K562 (cell line): ENCODE results near the gene S100A3.

ENCODE experiments used
- CEBPB ChIP-seq: fragments of 450-650 bp; IDR thresholded peaks from 2 replicates; pipeline ENCODE4 v1.6.1; 2016; ENCODE audit warnings: missing genetic modification characterization, missing compliant biosample characterization
- CTCF ChIP-seq, 3 experiments: IDR thresholded peaks in 2 of 3; conservative IDR thresholded peaks in 1 of 3; 2 replicates each; pipeline ENCODE4 v1.5.1; 2011 to 2012; ENCODE audit warnings: low read length in 3 of 3, mild to moderate bottlenecking in 3 of 3, control low read depth in 2 of 3, improper control_type of control experiment in 1 of 3, inconsistent platforms in 1 of 3, low read depth in 1 of 3, mixed read lengths in 1 of 3, moderate library complexity in 1 of 3; ENCODE audit not compliant: insufficient read depth in 2 of 3
- E2F6 ChIP-seq, 2 experiments: IDR thresholded peaks; 2 replicates each; pipeline ENCODE4 v1.6.1; 2011; ENCODE audit warnings: borderline replicate concordance in 1 of 2, control low read depth in 1 of 2, low read depth in 1 of 2, low read length in 1 of 2, mild to moderate bottlenecking in 1 of 2, mixed read lengths in 1 of 2, moderate library complexity in 1 of 2; ENCODE audit not compliant: insufficient read depth in 1 of 2, insufficient read length in 1 of 2, poor library complexity in 1 of 2, severe bottlenecking in 1 of 2; ENCODE audit errors: extremely low read depth in 1 of 2
- HNRNPH1 ChIP-seq: fragments of 200-400 bp; formaldehyde crosslinking; optimal IDR thresholded peaks from 2 replicates; pipeline ENCODE3; 2017; ENCODE audit warnings: low read depth, mild to moderate bottlenecking, low read length, moderate library complexity
- KLF10 ChIP-seq: fragments of 250-450 bp; sonication (Bioruptor Pico); IDR thresholded peaks from 2 replicates; pipeline ENCODE4 v1.6.1; 2021; ENCODE audit warnings: matching md5 sums
- LARP7 ChIP-seq: fragments of 450-650 bp; IDR thresholded peaks from 2 replicates; pipeline ENCODE4 v1.6.1; 2016
- MYC ChIP-seq, 2 experiments: fragments of 250-450 bp in 1 of 2; sonication (Bioruptor Pico) in 1 of 2; IDR thresholded peaks; 2 replicates each; pipeline versions ENCODE4 v1.5.1 to v1.6.1; 2012 to 2021; ENCODE audit warnings: low read depth in 2 of 2, borderline replicate concordance in 1 of 2, improper control_type of control experiment in 1 of 2, low read length in 1 of 2, mild to moderate bottlenecking in 1 of 2, moderate library complexity in 1 of 2
- NFYB ChIP-seq: IDR thresholded peaks from 2 replicates; pipeline ENCODE4 v1.6.1; 2011; ENCODE audit warnings: mild to moderate bottlenecking, moderate library complexity; ENCODE audit not compliant: insufficient read length; ENCODE audit errors: extremely low read depth
- POLR2AphosphoS5 ChIP-seq: IDR thresholded peaks from 2 replicates; pipeline ENCODE4 v1.6.1; 2011; ENCODE audit warnings: mild to moderate bottlenecking, low read depth, low read length, moderate library complexity; ENCODE audit not compliant: control insufficient read depth, insufficient read depth
- PRPF4 ChIP-seq: fragments of 200-400 bp; formaldehyde crosslinking; IDR thresholded peaks from one replicate; pipeline ENCODE4 v1.6.1; 2017; ENCODE audit warnings: low read length, low read depth, mild to moderate bottlenecking; ENCODE audit not compliant: insufficient read depth, poor library complexity, severe bottlenecking
- SP1 ChIP-seq: sonication (generic); formaldehyde crosslinking; IDR thresholded peaks from 2 replicates; pipeline ENCODE4 v1.8.1; 2022; ENCODE audit warnings: mild to moderate bottlenecking, missing genetic modification reagents
- ZFX ChIP-seq: sonication (generic); formaldehyde crosslinking; IDR thresholded peaks from 2 replicates; pipeline ENCODE4 v1.8.0; 2022; ENCODE audit warnings: mild to moderate bottlenecking, missing genetic modification reagents, moderate library complexity
- TF ChIP-seq, protein P1 (sequence below): sonication (generic); formaldehyde crosslinking; IDR thresholded peaks from 2 replicates; pipeline ENCODE4 v1.8.1; 2023; ENCODE audit warnings: mild to moderate bottlenecking, missing genetic modification reagents

- TF ChIP-seq NFYB (no peak), PRPF4 (no peak), LARP7 (no peak), CTCF (IDR thresholded peaks at IDR 0.05 in 2 of 3, conservative IDR thresholded peaks at IDR 0.05 in 1 of 3; ENCODE audit: insufficient read depth in 2 of 3, low read depth in 1 of 3, low read length in 3 of 3) (no peak), MYC (IDR thresholded peaks at IDR 0.05; ENCODE audit: low read depth, low read length) (no peak), MYC (CRISPR knock-in tag; IDR thresholded peaks at IDR 0.05; ENCODE audit: borderline replicate concordance, low read depth) (no peak), ZFX (CRISPR knock-in tag) (no peak), HNRNPH1 (no peak), KLF10 (CRISPR knock-in tag) (no peak), CEBPB (no peak), E2F6 (IDR thresholded peaks at IDR 0.05; ENCODE audit: borderline replicate concordance in 1 of 2, extremely low read depth in 1 of 2, insufficient read depth in 1 of 2, insufficient read length in 1 of 2, low read depth in 1 of 2, low read length in 1 of 2, poor library complexity in 1 of 2, severe bottlenecking in 1 of 2) (no peak), SP1 (CRISPR knock-in tag) (no peak), POLR2AphosphoS5 (no peak)
- TF ChIP-seq, protein P1, sequence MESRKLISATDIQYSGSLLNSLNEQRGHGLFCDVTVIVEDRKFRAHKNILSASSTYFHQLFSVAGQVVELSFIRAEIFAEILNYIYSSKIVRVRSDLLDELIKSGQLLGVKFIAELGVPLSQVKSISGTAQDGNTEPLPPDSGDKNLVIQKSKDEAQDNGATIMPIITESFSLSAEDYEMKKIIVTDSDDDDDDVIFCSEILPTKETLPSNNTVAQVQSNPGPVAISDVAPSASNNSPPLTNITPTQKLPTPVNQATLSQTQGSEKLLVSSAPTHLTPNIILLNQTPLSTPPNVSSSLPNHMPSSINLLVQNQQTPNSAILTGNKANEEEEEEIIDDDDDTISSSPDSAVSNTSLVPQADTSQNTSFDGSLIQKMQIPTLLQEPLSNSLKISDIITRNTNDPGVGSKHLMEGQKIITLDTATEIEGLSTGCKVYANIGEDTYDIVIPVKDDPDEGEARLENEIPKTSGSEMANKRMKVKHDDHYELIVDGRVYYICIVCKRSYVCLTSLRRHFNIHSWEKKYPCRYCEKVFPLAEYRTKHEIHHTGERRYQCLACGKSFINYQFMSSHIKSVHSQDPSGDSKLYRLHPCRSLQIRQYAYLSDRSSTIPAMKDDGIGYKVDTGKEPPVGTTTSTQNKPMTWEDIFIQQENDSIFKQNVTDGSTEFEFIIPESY (CRISPR knock-in tag) = no peak
These were observed 8.8 kb upstream of the S100A3 start for GRCh38 chr1:153557877-153558276.
